Erythroblast (primary cell): ENCODE data around the gene COL11A1.

ENCODE experiments used
- GATA1 ChIP-seq: IDR thresholded peaks from 2 replicates; pipeline ENCODE4 v1.6.1; 2011; ENCODE audit warnings: low read depth, mild to moderate bottlenecking, control low read depth, low read length, moderate library complexity
- POLR2A ChIP-seq: IDR thresholded peaks from 2 replicates; pipeline ENCODE4 v1.6.1; 2011; ENCODE audit warnings: mild to moderate bottlenecking, low read length

GRCh38 chr1:103101399-103101798, 6.9 kb downstream of the COL11A1 start:
- no peak for TF ChIP-seq POLR2A
- TF ChIP-seq GATA1: no peak
